ENCODE results near the gene TSPAN6. TPM values are rescaled to one million over a fixed set of nuclear protein-coding genes. Genes with fewer than 3 reads are reported as not detected.

TSPAN6 gene
- total RNA-seq, 2 experiments from 2014 or later, result 1.1 to 1.9 TPM

- H3K9me3 Mint-ChIP-seq, result no peaks in the 10 kb centered on the region
- ChIA-PET POLR2A (no interaction called here), CTCF (no interaction called here)
- no peak for ATAC-seq (ENCODE audit: poor library complexity)
- intact Hi-C loops (cut with DNase I, micrococcal nuclease), result no loop called here
- no peak overlapping the region for H3K4me3 Mint-ChIP-seq
- H3K36me3 Mint-ChIP-seq (ENCODE audit: low read depth), result no peaks in the 10 kb centered on the region
- no peaks in the 10 kb centered on the region for H3K27me3 ChIP-seq (ENCODE audit: control insufficient read depth in 1 of 2, insufficient read depth in 2 of 2, low read length in 2 of 2)
- no peaks in the 10 kb centered on the region for H3K36me3 ChIP-seq (ENCODE audit: insufficient read depth, low read length)
- H3K9me3 ChIP-seq (ENCODE audit: control insufficient read depth in 1 of 2, insufficient read depth in 1 of 2, low read length in 2 of 2), result no peaks in the 10 kb centered on the region
- H3K27ac Mint-ChIP-seq, result no peak overlapping the region
- no peak for DNase-seq
- H3K27ac ChIP-seq (ENCODE audit: low read depth in 1 of 2, low read length in 2 of 2), result no peak overlapping the region
- no peaks in the 10 kb centered on the region for H3K27me3 Mint-ChIP-seq
- TF ChIP-seq CTCF (IDR thresholded peaks at IDR 0.05), result no peak
- no peaks in the 10 kb centered on the region for H3K4me1 Mint-ChIP-seq (ENCODE audit: low read depth)
- no peaks in the 10 kb centered on the region for H3K4me1 ChIP-seq (ENCODE audit: insufficient read depth, low read length)
- H3K4me3 ChIP-seq (ENCODE audit: low read length), result no peak overlapping the region
Measured at GRCh38 chrX:100593126-100593525, 43.5 kb downstream of the TSPAN6 start.

DNA sequence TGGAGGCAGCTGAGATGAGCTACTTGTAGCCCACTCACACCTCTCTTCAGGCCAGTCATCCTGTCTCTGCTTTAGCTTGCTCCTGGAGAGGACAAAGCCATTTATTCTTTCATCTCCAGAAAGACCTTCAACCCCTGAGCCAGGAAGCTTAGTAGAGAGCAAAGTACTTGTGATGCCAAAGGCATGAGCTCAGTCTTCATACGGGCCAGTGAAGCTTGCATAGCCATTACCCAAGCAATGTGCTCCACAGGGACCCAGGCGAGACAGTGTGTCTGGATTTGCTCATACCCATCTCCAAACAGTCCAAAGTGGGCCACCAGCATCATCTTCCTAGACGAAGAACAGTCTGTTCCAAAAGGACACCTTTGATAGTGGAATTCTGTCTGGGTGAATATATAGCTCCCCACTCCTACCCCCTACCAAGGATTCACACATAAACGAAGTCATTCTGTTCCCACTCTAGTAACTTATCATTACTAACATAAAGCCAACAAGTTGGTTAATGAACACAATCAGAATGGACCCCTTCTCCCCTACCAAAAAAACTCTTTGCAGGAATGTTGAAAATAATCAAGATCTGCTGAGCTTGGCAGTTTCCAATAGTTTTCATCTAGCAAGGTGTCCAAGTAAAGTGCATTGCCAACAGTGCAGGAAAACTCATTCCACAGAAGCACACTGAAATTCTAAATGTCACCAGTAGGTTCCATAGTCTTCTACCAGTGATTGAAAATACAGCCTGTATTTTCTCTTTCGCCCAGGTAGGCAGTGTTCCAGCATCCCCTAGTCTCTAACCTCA, 45.2 kb downstream of the TSPAN6 start:
- Mint-ChIP-seq H3K4me1 (ENCODE audit: low read depth) (no peaks in the 10 kb centered on the region), H3K27ac (no peak overlapping the region), H3K9me3 (no peaks in the 10 kb centered on the region), H3K27me3 (no peaks in the 10 kb centered on the region), H3K36me3 (ENCODE audit: low read depth) (no peaks in the 10 kb centered on the region), H3K4me3 (no peak overlapping the region)
- intact Hi-C loops (cut with DNase I, micrococcal nuclease), result no loop called here
- ATAC-seq (ENCODE audit: poor library complexity), result no peak
- Histone ChIP-seq H3K4me3 (ENCODE audit: low read length) (no peak overlapping the region), H3K9me3 (ENCODE audit: control insufficient read depth in 1 of 2, insufficient read depth in 1 of 2, low read length in 2 of 2) (no peaks in the 10 kb centered on the region), H3K4me1 (ENCODE audit: insufficient read depth, low read length) (no peaks in the 10 kb centered on the region), H3K27me3 (ENCODE audit: control insufficient read depth in 1 of 2, insufficient read depth in 2 of 2, low read length in 2 of 2) (no peaks in the 10 kb centered on the region), H3K27ac (ENCODE audit: low read depth in 1 of 2, low read length in 2 of 2) (no peak overlapping the region), H3K36me3 (ENCODE audit: insufficient read depth, low read length) (no peaks in the 10 kb centered on the region)
- DNase-seq, result no peak
- ChIA-PET POLR2A (no interaction called here), CTCF (no interaction called here)
- TF ChIP-seq CTCF (IDR thresholded peaks at IDR 0.05), result no peak

DNA sequence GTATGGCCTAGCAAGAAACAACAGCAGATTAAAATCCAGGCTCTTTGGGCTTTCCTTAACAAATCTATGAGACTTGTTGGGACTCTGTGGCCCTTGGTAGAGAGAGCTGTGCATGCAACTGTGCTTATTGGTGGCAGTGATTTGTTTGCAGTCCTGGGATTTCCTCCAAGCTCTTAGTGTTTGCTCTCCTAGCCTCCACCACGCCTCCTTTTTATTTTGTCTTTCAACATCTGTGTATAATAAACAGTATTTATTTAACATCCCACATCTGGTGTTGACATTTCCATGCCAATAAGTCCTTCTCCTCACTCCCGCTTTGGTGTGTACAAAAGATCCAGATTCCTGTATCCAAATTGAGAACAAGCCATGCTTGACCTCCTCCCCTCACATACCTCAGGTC, 48.7 kb downstream of the TSPAN6 start:
- POLR2A ChIA-PET, result no interaction called here
- H3K9me3 Mint-ChIP-seq, result no peaks in the 10 kb centered on the region
- intact Hi-C loops (cut with DNase I, micrococcal nuclease), result no loop called here
- CTCF ChIA-PET, result no interaction called here
- Histone ChIP-seq H3K27ac (ENCODE audit: low read depth in 1 of 2, low read length in 2 of 2) (no peak overlapping the region), H3K9me3 (ENCODE audit: control insufficient read depth in 1 of 2, insufficient read depth in 1 of 2, low read length in 2 of 2) (no peaks in the 10 kb centered on the region), H3K4me1 (ENCODE audit: insufficient read depth, low read length) (no peaks in the 10 kb centered on the region), H3K36me3 (ENCODE audit: insufficient read depth, low read length) (no peaks in the 10 kb centered on the region), H3K27me3 (ENCODE audit: control insufficient read depth in 1 of 2, insufficient read depth in 2 of 2, low read length in 2 of 2) (no peaks in the 10 kb centered on the region), H3K4me3 (ENCODE audit: low read length) (no peak overlapping the region)
- peaks cover 5% of the 10 kb centered on the region for H3K27me3 Mint-ChIP-seq
- H3K36me3 Mint-ChIP-seq (ENCODE audit: low read depth), result no peaks in the 10 kb centered on the region
- DNase-seq (no peak), ATAC-seq (ENCODE audit: poor library complexity) (no peak)
- no peak for TF ChIP-seq CTCF (IDR thresholded peaks at IDR 0.05)
- H3K4me1 Mint-ChIP-seq (ENCODE audit: low read depth), result no peaks in the 10 kb centered on the region
- H3K4me3 Mint-ChIP-seq, result no peak overlapping the region
- H3K27ac Mint-ChIP-seq, result no peak overlapping the region
